ENCODE results near the gene EEA1. TPM values are rescaled to one million over a fixed set of nuclear protein-coding genes. Genes with fewer than 3 reads are reported as not detected.

The EEA1 gene
- total RNA-seq, 2 experiments from 2014 or later: 10.5 to 11.1 TPM

GRCh38 chr12:92890601-92891106 is 38.4 kb downstream of the EEA1 start:
- no peak overlapping the region for H3K4me3 Mint-ChIP-seq
- Histone ChIP-seq H3K9me3 (ENCODE audit: control insufficient read depth in 1 of 2, insufficient read depth in 1 of 2, low read length in 2 of 2) (no peaks in the 10 kb centered on the region), H3K27me3 (ENCODE audit: control insufficient read depth in 1 of 2, insufficient read depth in 2 of 2, low read length in 2 of 2) (no peaks in the 10 kb centered on the region), H3K4me1 (ENCODE audit: insufficient read depth, low read length) (no peaks in the 10 kb centered on the region), H3K4me3 (ENCODE audit: low read length) (no peak overlapping the region), H3K27ac (ENCODE audit: low read depth in 1 of 2, low read length in 2 of 2) (no peak overlapping the region), H3K36me3 (ENCODE audit: insufficient read depth, low read length) (peaks cover 7% of the 10 kb centered on the region)
- no peak for TF ChIP-seq CTCF (IDR thresholded peaks at IDR 0.05)
- no peaks in the 10 kb centered on the region for H3K27me3 Mint-ChIP-seq
- intact Hi-C loops (cut with DNase I, micrococcal nuclease): loop anchor here in 1 of 2 experiments (5.0 kb wide), 1 partner anchor 37 kb away; the partner anchor contains the start of gene EEA1
- no peaks in the 10 kb centered on the region for H3K9me3 Mint-ChIP-seq
- no peak for ATAC-seq (ENCODE audit: poor library complexity)
- H3K4me1 Mint-ChIP-seq (ENCODE audit: low read depth): peaks cover 40% of the 10 kb centered on the region
- CTCF ChIA-PET: no interaction called here
- peaks cover 52% of the 10 kb centered on the region for H3K36me3 Mint-ChIP-seq (ENCODE audit: low read depth)
- no peak overlapping the region for H3K27ac Mint-ChIP-seq
- DNase-seq: no peak
- POLR2A ChIA-PET: no interaction called here

GRCh38 chr12:92886131-92886530 is 43.0 kb downstream of the EEA1 start:
- H3K27me3 Mint-ChIP-seq: no peaks in the 10 kb centered on the region
- peaks cover 75% of the 10 kb centered on the region for H3K36me3 Mint-ChIP-seq (ENCODE audit: low read depth)
- H3K4me1 Mint-ChIP-seq (ENCODE audit: low read depth): peaks cover 16% of the 10 kb centered on the region
- CTCF ChIA-PET: no interaction called here
- Histone ChIP-seq H3K27me3 (ENCODE audit: control insufficient read depth in 1 of 2, insufficient read depth in 2 of 2, low read length in 2 of 2) (no peaks in the 10 kb centered on the region), H3K4me3 (ENCODE audit: low read length) (no peak overlapping the region), H3K27ac (ENCODE audit: low read depth in 1 of 2, low read length in 2 of 2) (no peak overlapping the region), H3K4me1 (ENCODE audit: insufficient read depth, low read length) (no peaks in the 10 kb centered on the region), H3K9me3 (ENCODE audit: control insufficient read depth in 1 of 2, insufficient read depth in 1 of 2, low read length in 2 of 2) (no peaks in the 10 kb centered on the region), H3K36me3 (ENCODE audit: insufficient read depth, low read length) (peaks cover 18% of the 10 kb centered on the region)
- no peak overlapping the region for H3K27ac Mint-ChIP-seq
- intact Hi-C loops (cut with DNase I, micrococcal nuclease): no loop called here
- no peak for TF ChIP-seq CTCF (IDR thresholded peaks at IDR 0.05)
- POLR2A ChIA-PET: no interaction called here
- DNase-seq: no peak
- no peak overlapping the region for H3K4me3 Mint-ChIP-seq
- ATAC-seq (ENCODE audit: poor library complexity): no peak
- H3K9me3 Mint-ChIP-seq: no peaks in the 10 kb centered on the region

GRCh38 chr12:92879698-92880322 is 49.3 kb downstream of the EEA1 start:
- peaks cover 50% of the 10 kb centered on the region for H3K36me3 Mint-ChIP-seq (ENCODE audit: low read depth)

More at GRCh38 chr12:92879698-92880322, 49.3 kb downstream of the EEA1 start:
- Mint-ChIP-seq H3K27ac (no peak overlapping the region), H3K4me3 (no peak overlapping the region), H3K27me3 (no peaks in the 10 kb centered on the region), H3K4me1 (ENCODE audit: low read depth) (peaks cover 9% of the 10 kb centered on the region), H3K9me3 (no peaks in the 10 kb centered on the region)
- TF ChIP-seq CTCF (IDR thresholded peaks at IDR 0.05): no peak
- Histone ChIP-seq H3K27ac (ENCODE audit: low read depth in 1 of 2, low read length in 2 of 2) (no peak overlapping the region), H3K4me3 (ENCODE audit: low read length) (no peak overlapping the region), H3K36me3 (ENCODE audit: insufficient read depth, low read length) (peaks cover 11% of the 10 kb centered on the region), H3K27me3 (ENCODE audit: control insufficient read depth in 1 of 2, insufficient read depth in 2 of 2, low read length in 2 of 2) (no peaks in the 10 kb centered on the region), H3K9me3 (ENCODE audit: control insufficient read depth in 1 of 2, insufficient read depth in 1 of 2, low read length in 2 of 2) (no peaks in the 10 kb centered on the region), H3K4me1 (ENCODE audit: insufficient read depth, low read length) (no peaks in the 10 kb centered on the region)
- intact Hi-C loops (cut with DNase I, micrococcal nuclease): no loop called here
- ChIA-PET CTCF (no interaction called here), POLR2A (no interaction called here)
- DNase-seq: no peak
- no peak for ATAC-seq (ENCODE audit: poor library complexity)
